ENCODE measurements around the gene BOD1L1.
A peak's percentile ranks its signal among the peaks of the same experiment; 100 is the strongest.

BOD1L1 gene

DNA sequence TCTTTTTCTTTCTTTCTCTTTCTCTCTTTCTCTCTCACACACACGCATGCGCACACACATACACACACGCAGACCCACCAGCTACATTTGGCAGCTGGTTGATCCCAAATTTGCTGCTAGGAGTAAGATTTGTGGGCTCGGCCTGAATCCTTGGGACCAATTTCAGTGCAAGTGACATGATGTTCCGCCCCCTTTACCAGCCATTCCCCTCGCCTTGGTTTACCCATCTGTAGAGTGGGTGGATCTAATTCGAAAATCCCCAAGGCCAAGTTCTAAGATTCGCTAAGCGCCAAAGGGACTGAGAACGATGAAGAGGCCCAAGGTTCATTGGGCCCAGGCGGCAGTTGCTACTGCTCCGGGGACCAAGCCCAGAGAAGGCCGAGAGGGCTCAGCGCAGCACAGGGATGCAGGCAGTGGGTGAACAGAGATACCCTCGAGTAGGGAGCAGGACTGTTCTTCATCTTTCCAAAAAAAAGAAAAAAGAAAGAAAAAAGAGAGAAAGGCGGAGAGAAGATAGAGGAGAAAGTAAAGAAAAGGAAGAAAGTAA lies 89.0 kb downstream of the BOD1L1 start:
- H3K79me1 ChIP-seq (ENCODE audit: low read depth, low read length): peaks cover 2% of the 10 kb centered on the region
- no peak overlapping the region for H3K4ac ChIP-seq (ENCODE audit: low read length)
- peaks cover 93 to 100% (median 94%) of the 10 kb centered on the region in 3 experiments for H3K27me3 ChIP-seq (ENCODE audit: control insufficient read depth in 3 of 3, insufficient read depth in 3 of 3, low read depth in 1 of 3, low read length in 3 of 3)
- H3K4me1 ChIP-seq (ENCODE audit: control insufficient read depth in 2 of 2, insufficient read depth in 1 of 2, low read depth in 1 of 2, low read length in 2 of 2): peaks cover 8 to 9% of the 10 kb centered on the region in 2 donors
- H3K23ac ChIP-seq (ENCODE audit: low read depth, low read length, poor library complexity): no peak overlapping the region
- no peak overlapping the region for H3K4me2 ChIP-seq (ENCODE audit: insufficient read depth, low read length, poor library complexity, severe bottlenecking)
- H4K8ac ChIP-seq (ENCODE audit: low read depth, low read length): no peak overlapping the region
- H3K9ac ChIP-seq (ENCODE audit: low read depth, low read length, poor library complexity): no peak overlapping the region
- peaks cover 0 to 18% of the 10 kb centered on the region in 2 donors for H3K36me3 ChIP-seq (replicated peaks in 1 of 2; ENCODE audit: control insufficient read depth in 2 of 2, insufficient read depth in 2 of 2, low read length in 2 of 2)
- H3K18ac ChIP-seq (ENCODE audit: low read length): no peak overlapping the region
- H3K27ac ChIP-seq (replicated peaks; ENCODE audit: low read length): no peak overlapping the region
- no peak overlapping the region for H3K14ac ChIP-seq (ENCODE audit: low read length)
- WGBS, 2 donors (ENCODE audit: extremely low coverage in 2 of 2, insufficient read length in 2 of 2, insufficient replicate concordance in 1 of 2): no CpG with 5 or more reads among the region's 16 CpGs
- H2BK120ac ChIP-seq (ENCODE audit: low read depth, low read length): no peak overlapping the region
- no peak overlapping the region for H2BK15ac ChIP-seq (ENCODE audit: low read length)
- no peak for DNase-seq (ENCODE audit: low spot score)
- H3K9me3 ChIP-seq (replicated peaks in 1 of 2; ENCODE audit: control insufficient read depth in 2 of 2, insufficient read depth in 1 of 2, low read depth in 1 of 2, low read length in 2 of 2): peaks cover 11 to 53% of the 10 kb centered on the region in 2 donors
- no peak overlapping the region for H2BK5ac ChIP-seq (ENCODE audit: low read length)
- no peak overlapping the region for H2AK5ac ChIP-seq (ENCODE audit: low read depth, low read length)
- H3K4me3 ChIP-seq (ENCODE audit: low read length in 2 of 2): no peak overlapping the region
- no peak overlapping the region for H4K91ac ChIP-seq (ENCODE audit: low read depth, low read length, poor library complexity)
- H2BK12ac ChIP-seq (ENCODE audit: low read length): no peak overlapping the region
- no peak overlapping the region for H2AFZ ChIP-seq (ENCODE audit: low read length)

DNA sequence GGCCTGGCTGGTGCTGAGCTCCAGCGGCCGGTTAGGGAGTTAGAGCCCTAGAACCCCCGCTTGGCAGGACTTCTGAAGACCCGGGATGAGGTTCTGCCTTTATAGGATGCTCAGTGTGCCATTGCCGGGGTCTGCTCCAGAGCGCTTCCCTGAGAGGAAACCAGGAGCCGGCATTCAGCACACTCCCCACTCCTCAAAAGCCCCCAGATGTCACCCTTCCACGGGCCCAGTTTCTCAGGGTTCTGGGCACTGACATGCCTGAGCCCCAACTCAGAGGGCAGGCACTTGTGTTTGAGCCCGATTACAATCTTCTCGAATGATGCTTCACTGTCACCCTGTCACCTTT lies 89.7 kb downstream of the BOD1L1 start:
- Histone ChIP-seq H3K4ac (ENCODE audit: low read length) (no peak overlapping the region), H3K4me2 (ENCODE audit: insufficient read depth, low read length, poor library complexity, severe bottlenecking) (no peak overlapping the region), H2BK15ac (ENCODE audit: low read length) (no peak overlapping the region), H3K9me3 (replicated peaks in 1 of 2; ENCODE audit: control insufficient read depth in 2 of 2, insufficient read depth in 1 of 2, low read depth in 1 of 2, low read length in 2 of 2) (peaks cover 11 to 52% of the 10 kb centered on the region in 2 donors), H4K91ac (ENCODE audit: low read depth, low read length, poor library complexity) (no peak overlapping the region), H2AK5ac (ENCODE audit: low read depth, low read length) (no peak overlapping the region), H4K8ac (ENCODE audit: low read depth, low read length) (no peak overlapping the region), H3K18ac (ENCODE audit: low read length) (no peak overlapping the region), H3K79me1 (ENCODE audit: low read depth, low read length) (peaks cover 2% of the 10 kb centered on the region), H3K23ac (ENCODE audit: low read depth, low read length, poor library complexity) (no peak overlapping the region), H3K4me3 (ENCODE audit: low read length in 2 of 2) (no peak overlapping the region), H3K14ac (ENCODE audit: low read length) (no peak overlapping the region), H3K27ac (replicated peaks; ENCODE audit: low read length) (no peak overlapping the region), H2BK5ac (ENCODE audit: low read length) (no peak overlapping the region), H2BK12ac (ENCODE audit: low read length) (no peak overlapping the region), H3K4me1 (ENCODE audit: control insufficient read depth in 2 of 2, insufficient read depth in 1 of 2, low read depth in 1 of 2, low read length in 2 of 2) (peaks cover 8 to 9% of the 10 kb centered on the region in 2 donors), H3K27me3 (ENCODE audit: control insufficient read depth in 3 of 3, insufficient read depth in 3 of 3, low read depth in 1 of 3, low read length in 3 of 3) (peaks cover 90 to 100% (median 91%) of the 10 kb centered on the region in 3 experiments), H2BK120ac (ENCODE audit: low read depth, low read length) (no peak overlapping the region), H2AFZ (ENCODE audit: low read length) (no peak overlapping the region), H3K36me3 (replicated peaks in 1 of 2; ENCODE audit: control insufficient read depth in 2 of 2, insufficient read depth in 2 of 2, low read length in 2 of 2) (peaks cover 0 to 18% of the 10 kb centered on the region in 2 donors), H3K9ac (ENCODE audit: low read depth, low read length, poor library complexity) (no peak overlapping the region)
- no peak for DNase-seq (ENCODE audit: low spot score)
- WGBS, 2 donors (ENCODE audit: extremely low coverage in 2 of 2, insufficient read length in 2 of 2, insufficient replicate concordance in 1 of 2): no CpG with 5 or more reads among the region's 10 CpGs

DNA sequence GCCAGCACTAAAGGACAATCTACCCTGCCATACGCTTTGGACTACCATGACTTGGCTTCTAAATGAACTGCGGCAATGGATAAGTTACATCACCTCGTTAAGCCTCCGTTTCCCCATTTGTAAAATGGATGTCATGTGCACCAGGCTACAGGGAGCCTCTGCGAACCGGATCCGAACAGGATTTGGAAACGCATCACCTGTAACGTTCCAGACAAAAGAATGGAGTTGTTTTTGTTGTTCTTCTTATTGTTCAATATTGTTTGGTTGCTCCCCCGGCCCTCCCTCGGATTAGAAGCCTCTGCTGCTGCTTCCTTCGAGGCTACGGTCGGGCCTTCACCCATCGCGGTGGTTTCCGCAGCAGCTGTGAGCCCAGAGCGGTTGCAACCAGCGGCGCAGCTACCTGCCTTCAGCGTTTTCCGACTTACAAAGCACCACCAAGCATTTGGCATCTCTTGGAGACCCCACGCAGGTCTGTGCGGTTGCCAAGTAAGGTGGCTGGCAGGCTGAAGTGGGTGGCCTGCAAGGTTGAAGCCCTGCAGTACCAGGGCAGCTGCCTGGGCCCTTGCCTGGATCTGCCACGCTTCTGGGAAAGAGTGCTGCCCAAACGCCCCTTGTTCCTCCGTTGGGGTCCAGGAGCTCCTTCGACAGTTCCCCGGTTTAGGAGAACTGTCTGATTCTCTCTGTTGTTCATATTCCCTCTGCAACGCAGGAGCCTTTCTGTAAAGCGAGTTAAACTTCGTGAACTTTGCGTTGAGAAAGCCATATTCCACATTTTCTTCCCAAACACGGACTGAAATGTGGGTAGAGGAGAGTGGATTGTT lies 90.3 kb downstream of the BOD1L1 start:
- DNase-seq (ENCODE audit: low spot score): no peak
- H3K4me1 ChIP-seq (ENCODE audit: control insufficient read depth in 2 of 2, insufficient read depth in 1 of 2, low read depth in 1 of 2, low read length in 2 of 2): peaks cover 6 to 8% of the 10 kb centered on the region in 2 donors
- no peak overlapping the region for H3K4me3 ChIP-seq (ENCODE audit: low read length in 2 of 2)
- peaks cover 11 to 50% of the 10 kb centered on the region in 2 donors for H3K9me3 ChIP-seq (replicated peaks in 1 of 2; ENCODE audit: control insufficient read depth in 2 of 2, insufficient read depth in 1 of 2, low read depth in 1 of 2, low read length in 2 of 2)
- peaks cover 0 to 18% of the 10 kb centered on the region in 2 donors for H3K36me3 ChIP-seq (replicated peaks in 1 of 2; ENCODE audit: control insufficient read depth in 2 of 2, insufficient read depth in 2 of 2, low read length in 2 of 2)
- H3K27ac ChIP-seq (replicated peaks; ENCODE audit: low read length): no peak overlapping the region
- peak overlapping the region; percentile 38 for H3K18ac ChIP-seq (ENCODE audit: low read length)
- H2BK120ac ChIP-seq (ENCODE audit: low read depth, low read length): no peak overlapping the region
- no peak overlapping the region for H2AFZ ChIP-seq (ENCODE audit: low read length)
- no peak overlapping the region for H2AK5ac ChIP-seq (ENCODE audit: low read depth, low read length)
- no peak overlapping the region for H2BK15ac ChIP-seq (ENCODE audit: low read length)
- no CpG with 5 or more reads among the region's 34 CpGs for WGBS, 2 donors (ENCODE audit: extremely low coverage in 2 of 2, insufficient read length in 2 of 2, insufficient replicate concordance in 1 of 2)
- no peak overlapping the region for H3K9ac ChIP-seq (ENCODE audit: low read depth, low read length, poor library complexity)
- H3K4me2 ChIP-seq (ENCODE audit: insufficient read depth, low read length, poor library complexity, severe bottlenecking): no peak overlapping the region
- peaks cover 2% of the 10 kb centered on the region for H3K79me1 ChIP-seq (ENCODE audit: low read depth, low read length)
- H3K4ac ChIP-seq (ENCODE audit: low read length): no peak overlapping the region
- H4K8ac ChIP-seq (ENCODE audit: low read depth, low read length): no peak overlapping the region
- H3K23ac ChIP-seq (ENCODE audit: low read depth, low read length, poor library complexity): peak overlapping the region; percentile 34
- H4K91ac ChIP-seq (ENCODE audit: low read depth, low read length, poor library complexity): no peak overlapping the region
- no peak overlapping the region for H3K14ac ChIP-seq (ENCODE audit: low read length)
- H2BK12ac ChIP-seq (ENCODE audit: low read length): no peak overlapping the region
- H3K27me3 ChIP-seq (ENCODE audit: control insufficient read depth in 3 of 3, insufficient read depth in 3 of 3, low read depth in 1 of 3, low read length in 3 of 3): peaks cover 89 to 100% (median 91%) of the 10 kb centered on the region in 3 experiments
- no peak overlapping the region for H2BK5ac ChIP-seq (ENCODE audit: low read length)

DNA sequence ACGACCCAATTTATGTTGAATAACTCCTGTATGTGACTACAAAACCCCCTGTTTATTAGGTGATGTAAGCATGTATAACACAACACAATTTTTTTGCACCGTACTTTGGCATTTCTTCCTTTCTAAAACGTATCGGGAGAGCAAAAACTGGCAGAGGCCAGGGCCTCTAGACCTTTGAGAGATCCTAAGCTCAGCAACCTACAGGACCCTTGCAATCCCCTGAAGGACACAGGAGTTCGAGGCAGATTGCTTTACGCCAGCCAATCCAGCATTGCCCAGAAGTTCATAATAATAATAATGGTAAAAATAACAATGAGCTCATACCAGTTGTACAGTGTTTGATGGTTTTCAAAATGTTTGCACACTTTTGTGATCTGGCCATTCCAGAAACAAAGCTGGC lies 90.9 kb downstream of the BOD1L1 start:
- H2BK12ac ChIP-seq (ENCODE audit: low read length): no peak overlapping the region
- H3K4me1 ChIP-seq (ENCODE audit: control insufficient read depth in 2 of 2, insufficient read depth in 1 of 2, low read depth in 1 of 2, low read length in 2 of 2): peaks cover 3 to 8% of the 10 kb centered on the region in 2 donors
- H2AFZ ChIP-seq (ENCODE audit: low read length): no peak overlapping the region
- H3K9ac ChIP-seq (ENCODE audit: low read depth, low read length, poor library complexity): no peak overlapping the region
- no peak overlapping the region for H3K18ac ChIP-seq (ENCODE audit: low read length)
- no peak overlapping the region for H3K23ac ChIP-seq (ENCODE audit: low read depth, low read length, poor library complexity)
- no peak for DNase-seq (ENCODE audit: low spot score)
- H2BK120ac ChIP-seq (ENCODE audit: low read depth, low read length): no peak overlapping the region
- H3K27ac ChIP-seq (replicated peaks; ENCODE audit: low read length): no peak overlapping the region
- no peak overlapping the region for H3K14ac ChIP-seq (ENCODE audit: low read length)
- peaks cover 0 to 12% of the 10 kb centered on the region in 2 donors for H3K36me3 ChIP-seq (replicated peaks in 1 of 2; ENCODE audit: control insufficient read depth in 2 of 2, insufficient read depth in 2 of 2, low read length in 2 of 2)
- H3K4me3 ChIP-seq (ENCODE audit: low read length in 2 of 2): no peak overlapping the region
- no peak overlapping the region for H4K91ac ChIP-seq (ENCODE audit: low read depth, low read length, poor library complexity)
- H2BK15ac ChIP-seq (ENCODE audit: low read length): no peak overlapping the region
- H3K27me3 ChIP-seq (ENCODE audit: control insufficient read depth in 3 of 3, insufficient read depth in 3 of 3, low read depth in 1 of 3, low read length in 3 of 3): peaks cover 86 to 99% (median 90%) of the 10 kb centered on the region in 3 experiments
- peaks cover 11 to 45% of the 10 kb centered on the region in 2 donors for H3K9me3 ChIP-seq (replicated peaks in 1 of 2; ENCODE audit: control insufficient read depth in 2 of 2, insufficient read depth in 1 of 2, low read depth in 1 of 2, low read length in 2 of 2)
- H3K79me1 ChIP-seq (ENCODE audit: low read depth, low read length): no peaks in the 10 kb centered on the region
- no peak overlapping the region for H2BK5ac ChIP-seq (ENCODE audit: low read length)
- no peak overlapping the region for H3K4ac ChIP-seq (ENCODE audit: low read length)
- no peak overlapping the region for H2AK5ac ChIP-seq (ENCODE audit: low read depth, low read length)
- no CpG with 5 or more reads among the region's 6 CpGs for WGBS, 2 donors (ENCODE audit: extremely low coverage in 2 of 2, insufficient read length in 2 of 2, insufficient replicate concordance in 1 of 2)
- H4K8ac ChIP-seq (ENCODE audit: low read depth, low read length): no peak overlapping the region
- no peak overlapping the region for H3K4me2 ChIP-seq (ENCODE audit: insufficient read depth, low read length, poor library complexity, severe bottlenecking)

Measured in neuronal stem cell (in vitro differentiated cells).